ENCODE measurements around the gene KCNF1.

Gene KCNF1

DNA sequence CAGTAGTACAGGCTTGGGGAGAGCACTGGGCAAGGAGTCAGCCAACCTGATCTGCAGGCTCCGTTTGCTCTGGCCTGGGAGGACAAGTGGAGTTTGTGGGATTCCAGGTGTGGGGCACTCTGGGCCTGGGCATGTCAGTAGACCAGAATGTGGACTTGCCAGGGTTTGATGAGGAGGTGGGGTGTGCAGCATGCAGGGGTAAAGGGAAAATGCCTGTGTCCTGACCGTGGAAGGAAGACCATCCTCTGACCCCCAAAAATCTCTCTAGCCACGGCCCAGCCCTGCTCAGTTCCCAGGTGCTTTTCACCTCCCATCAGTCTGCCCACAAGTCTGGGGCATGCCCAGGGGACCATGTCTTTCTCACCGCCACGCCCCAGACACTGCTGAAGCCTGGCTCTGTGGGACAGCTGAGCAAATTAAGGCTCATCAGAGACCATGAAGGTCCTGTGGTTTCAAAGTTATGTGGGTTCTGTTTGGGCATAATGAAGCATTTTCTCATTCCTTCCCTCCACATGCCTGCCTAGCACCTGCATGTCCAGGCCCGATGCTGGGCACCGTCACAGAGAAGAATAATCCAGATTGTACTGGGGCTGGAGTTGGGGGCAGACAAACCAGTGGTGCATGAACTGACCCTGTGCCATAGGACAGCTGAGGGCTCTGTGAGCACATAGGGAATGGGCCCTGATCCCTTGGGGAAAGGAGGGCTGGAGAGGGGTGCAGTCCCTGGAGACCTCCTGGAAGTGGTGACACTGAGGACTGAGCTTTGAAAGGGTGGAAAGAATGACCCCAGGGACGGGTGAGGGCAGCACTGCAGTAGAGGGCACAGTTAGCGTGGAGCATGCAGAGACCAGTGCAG, 6.5 kb upstream of the KCNF1 start:
- DNase-seq, result no peak

DNA sequence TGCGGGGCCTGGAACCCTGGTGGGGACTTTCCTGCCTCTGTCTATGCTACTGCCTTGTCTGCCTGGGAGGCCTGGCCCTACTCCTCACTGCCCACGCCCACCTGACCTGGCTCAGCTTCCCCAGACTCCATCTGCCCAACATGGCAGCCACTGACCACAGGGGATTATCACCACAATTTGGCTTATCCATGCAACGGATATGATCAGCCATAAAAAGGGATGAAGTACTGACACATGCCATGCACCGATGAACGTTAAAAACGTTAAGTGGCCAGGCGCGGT, 5.9 kb upstream of the KCNF1 start:
- no peak for DNase-seq

DNA sequence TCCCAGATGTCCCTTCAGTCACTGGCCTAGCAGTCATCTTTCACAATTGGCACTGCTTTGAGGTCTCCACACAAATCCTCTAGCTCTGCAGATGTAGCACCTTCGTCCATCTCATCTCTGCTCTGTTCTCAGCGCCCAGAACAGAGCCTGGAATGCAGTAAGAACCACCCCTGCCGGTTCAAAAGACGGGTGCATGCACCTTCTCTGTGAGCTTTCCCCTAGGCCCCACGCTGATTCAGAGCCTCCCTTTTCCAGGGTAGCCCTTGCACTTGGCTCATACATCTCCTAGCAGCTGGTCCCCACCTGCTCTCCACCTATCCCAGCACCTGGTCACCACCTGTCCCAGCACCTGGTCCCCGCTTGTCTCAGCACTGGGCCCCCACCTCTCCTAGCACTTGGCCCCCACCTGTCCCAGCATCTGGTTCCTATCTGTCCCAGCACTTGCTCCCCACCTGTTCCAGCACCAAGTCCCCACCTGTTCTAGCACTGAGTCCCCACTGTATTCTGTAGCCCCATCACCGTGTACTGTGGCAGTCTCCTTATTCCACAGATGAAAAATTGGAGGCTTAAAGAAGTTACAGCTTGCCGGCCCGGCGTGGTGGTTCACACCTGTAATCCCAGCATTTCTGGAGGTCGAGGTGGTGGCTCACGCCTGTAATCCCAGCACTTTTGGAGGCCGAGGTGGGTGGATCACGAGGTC, 4.7 kb upstream of the KCNF1 start:
- no peak for DNase-seq

DNA sequence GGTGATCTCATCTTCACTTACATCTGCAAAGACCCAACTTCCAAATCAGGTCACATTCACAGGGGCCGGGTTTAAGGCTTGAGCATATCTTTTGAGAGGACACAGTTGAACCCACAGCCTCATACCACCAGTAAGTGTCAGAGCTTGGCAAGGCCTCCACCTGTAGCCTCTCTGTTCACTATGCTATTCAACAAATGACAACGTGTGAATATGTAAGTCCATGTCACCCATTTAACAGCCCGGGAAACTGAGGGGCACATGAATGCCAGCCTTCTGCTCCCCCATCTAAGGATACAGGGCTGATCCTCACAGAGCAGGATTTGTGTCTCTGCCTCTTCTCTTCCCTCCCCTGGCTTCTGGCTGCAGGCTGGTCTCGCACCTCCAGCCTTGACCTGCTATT, 3.5 kb upstream of the KCNF1 start:
- DNase-seq, result no peak

DNA sequence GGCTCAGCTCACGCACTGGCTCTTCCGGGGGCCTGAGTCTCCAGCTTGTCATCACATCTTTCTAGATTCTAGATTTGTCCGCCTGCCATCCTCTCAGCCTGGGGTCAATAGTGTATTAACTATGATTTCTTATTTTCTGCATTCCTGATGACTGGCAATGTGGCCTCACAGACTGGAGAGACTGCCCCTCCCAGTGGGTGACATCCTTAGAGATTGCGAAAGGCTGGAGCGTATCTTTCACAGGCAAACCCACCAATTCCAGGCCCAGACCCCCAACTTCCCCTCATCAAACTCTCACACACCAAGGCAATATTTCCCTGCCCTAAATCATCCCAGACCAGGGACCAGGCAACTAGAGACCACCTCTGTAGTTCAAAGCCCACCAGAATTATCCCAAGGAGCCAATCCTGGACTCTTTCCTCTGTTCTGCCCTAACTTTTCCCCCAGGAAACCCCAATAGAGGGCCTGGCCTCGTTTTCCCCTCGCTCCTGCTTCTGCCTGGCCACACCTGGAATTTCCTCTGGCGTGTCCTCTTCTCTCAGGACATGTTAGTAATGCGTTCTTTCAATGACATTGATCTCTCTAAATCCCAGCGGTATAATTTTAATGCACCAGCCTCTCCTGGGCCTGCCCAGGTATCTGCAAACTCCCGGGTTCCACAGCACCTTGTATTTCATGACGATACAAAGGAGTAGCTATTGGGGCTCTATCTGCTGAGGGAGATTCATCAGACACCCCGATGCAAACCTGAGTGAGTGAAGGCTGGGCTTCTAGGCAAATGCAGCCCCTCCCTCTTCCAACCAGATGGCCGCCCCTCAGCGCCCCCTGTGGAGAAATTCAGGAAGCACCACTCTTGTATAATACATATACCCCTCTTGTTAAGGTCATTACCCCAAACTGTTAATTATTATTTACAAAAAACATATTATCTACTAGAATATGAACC, 2.4 kb upstream of the KCNF1 start:
- peak; percentile 24 for DNase-seq

DNA sequence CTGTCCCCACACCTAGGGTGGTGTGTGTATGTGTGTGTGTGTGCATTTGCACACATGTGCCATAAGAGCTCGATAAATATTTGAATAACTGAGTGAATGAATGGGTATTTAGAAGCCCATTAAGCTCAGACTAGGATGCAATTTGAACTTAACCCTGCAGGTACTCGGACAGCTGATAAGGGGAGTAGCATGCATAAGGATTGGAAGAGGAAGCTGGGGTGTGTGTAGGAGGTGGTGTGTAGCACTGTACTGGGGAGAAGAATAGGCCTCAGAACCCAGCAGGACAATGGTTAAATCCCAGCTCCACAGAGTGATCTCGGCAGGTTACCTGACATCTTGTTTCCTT, 1.8 kb upstream of the KCNF1 start:
- no peak for DNase-seq

DNA sequence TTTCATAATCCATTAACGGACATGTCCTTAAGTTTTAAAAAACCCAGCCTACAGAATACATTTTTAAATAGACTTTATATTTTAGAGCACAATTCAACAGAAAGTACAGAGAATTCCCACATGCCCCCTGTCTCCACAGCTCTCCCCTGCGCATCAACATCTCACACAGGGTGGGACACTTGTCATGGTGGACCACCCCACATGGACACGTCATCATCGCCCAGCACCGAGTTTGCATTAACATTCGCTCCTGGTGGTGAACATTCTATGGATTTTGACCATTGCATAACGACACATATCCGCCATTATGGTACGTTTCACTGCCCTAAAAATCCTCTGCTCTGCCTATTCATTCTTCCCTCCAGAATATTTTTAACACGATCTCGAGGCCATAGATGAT, 1.1 kb upstream of the KCNF1 start:
- DNase-seq, result no peak

DNA sequence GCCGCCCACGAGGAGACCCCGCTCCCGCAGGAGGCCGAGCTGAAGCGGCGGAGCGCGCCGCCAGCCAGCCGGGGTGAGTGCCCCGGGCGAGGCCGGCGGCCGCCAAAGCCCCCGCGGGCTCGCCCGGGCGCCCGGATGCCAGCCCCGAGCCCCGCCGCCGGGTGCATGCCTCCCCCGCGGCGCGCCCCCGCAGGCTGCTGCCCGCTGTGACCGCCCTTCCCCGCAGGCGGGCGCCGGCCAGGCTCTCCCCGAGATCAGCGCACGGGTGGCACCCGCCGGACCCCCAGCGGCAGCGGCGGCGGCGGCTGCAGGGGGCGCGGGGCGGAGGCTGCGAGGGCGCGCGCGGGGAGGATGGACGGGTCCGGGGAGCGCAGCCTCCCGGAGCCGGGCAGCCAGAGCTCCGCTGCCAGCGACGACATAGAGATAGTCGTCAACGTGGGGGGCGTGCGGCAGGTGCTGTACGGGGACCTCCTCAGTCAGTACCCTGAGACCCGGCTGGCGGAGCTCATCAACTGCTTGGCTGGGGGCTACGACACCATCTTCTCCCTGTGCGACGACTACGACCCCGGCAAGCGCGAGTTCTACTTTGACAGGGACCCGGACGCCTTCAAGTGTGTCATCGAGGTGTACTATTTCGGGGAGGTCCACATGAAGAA, 470 bp downstream of the KCNF1 start:
- no peak for DNase-seq

DNA sequence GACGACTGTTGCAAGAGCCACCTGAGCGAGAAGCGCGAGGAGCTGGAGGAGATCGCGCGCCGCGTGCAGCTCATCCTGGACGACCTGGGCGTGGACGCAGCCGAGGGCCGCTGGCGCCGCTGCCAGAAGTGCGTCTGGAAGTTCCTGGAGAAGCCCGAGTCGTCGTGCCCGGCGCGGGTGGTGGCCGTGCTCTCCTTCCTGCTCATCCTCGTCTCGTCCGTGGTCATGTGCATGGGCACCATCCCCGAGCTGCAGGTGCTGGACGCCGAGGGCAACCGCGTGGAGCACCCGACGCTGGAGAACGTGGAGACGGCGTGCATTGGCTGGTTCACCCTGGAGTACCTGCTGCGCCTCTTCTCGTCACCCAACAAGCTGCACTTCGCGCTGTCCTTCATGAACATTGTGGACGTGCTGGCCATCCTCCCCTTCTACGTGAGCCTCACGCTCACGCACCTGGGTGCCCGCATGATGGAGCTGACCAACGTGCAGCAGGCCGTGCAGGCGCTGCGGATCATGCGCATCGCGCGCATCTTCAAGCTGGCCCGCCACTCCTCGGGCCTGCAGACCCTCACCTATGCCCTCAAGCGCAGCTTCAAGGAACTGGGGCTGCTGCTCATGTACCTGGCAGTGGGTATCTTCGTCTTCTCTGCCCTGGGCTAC, 1.2 kb downstream of the KCNF1 start:
- no peak for DNase-seq

DNA sequence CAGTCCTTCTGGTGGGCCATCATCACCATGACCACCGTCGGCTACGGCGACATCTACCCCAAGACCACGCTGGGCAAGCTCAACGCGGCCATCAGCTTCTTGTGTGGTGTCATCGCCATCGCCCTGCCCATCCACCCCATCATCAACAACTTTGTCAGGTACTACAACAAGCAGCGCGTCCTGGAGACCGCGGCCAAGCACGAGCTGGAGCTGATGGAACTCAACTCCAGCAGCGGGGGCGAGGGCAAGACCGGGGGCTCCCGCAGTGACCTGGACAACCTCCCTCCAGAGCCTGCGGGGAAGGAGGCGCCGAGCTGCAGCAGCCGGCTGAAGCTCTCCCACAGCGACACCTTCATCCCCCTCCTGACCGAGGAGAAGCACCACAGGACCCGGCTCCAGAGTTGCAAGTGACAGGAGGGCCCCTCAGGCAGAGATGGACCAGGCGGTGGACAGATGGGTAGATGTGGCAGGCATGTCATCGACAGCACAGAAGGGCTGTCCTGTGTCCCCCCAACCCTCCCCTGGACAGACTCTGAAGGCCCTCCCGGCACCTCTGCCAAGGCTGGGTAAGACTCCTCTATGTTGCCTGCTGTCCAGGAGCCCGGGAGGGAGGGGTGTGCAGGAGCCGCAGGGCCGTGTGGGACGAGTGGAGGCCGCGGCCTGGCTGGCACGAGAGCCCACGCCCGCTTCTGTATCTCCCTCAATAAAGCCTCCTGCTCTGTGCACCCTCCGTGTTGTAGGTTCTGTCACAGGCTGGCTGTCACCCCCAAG, 2.0 kb downstream of the KCNF1 start:
- DNase-seq, result no peak

DNA sequence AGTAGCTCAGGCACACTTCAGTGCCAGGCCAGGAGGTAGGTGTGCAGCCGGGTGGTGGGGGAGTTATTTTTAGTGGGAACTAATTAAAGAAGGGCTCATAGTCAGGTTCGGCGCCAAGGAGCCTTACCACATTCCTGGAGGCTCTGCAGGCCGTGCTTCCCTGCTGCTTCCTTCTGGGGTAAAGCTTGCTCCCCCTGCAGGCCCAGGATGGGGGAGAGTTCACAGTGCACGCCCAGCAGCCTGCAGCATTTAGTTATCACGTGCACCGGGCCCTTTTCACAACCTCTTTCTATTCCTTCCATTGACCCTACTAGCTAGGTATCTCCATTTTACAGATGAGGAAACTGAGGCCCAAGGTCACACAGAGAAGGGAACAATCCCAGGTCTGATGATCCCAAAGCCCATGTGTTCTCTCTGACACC, 2.5 kb downstream of the KCNF1 start:
- DNase-seq, result no peak

DNA sequence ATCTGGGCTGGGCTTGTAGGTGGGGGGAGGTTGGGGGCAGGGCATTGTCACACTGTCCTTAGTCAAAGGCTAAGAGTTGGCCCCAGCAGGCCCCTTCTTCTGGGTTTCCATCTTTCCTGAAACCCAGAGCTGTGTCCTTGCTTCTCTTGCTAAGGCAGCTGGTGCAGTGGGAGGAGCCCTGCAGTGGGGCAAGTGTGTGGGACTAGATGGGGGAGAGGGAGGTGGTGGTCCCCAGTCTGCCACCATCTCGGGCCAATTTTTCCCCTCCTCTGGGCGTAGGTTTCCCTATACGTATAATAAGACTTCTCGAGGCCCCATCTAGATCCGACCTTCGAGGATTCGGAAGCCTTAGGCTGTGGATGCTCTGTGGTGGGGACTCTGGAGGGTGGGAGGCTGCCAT, 3.5 kb downstream of the KCNF1 start:
- no peak for DNase-seq

DNA sequence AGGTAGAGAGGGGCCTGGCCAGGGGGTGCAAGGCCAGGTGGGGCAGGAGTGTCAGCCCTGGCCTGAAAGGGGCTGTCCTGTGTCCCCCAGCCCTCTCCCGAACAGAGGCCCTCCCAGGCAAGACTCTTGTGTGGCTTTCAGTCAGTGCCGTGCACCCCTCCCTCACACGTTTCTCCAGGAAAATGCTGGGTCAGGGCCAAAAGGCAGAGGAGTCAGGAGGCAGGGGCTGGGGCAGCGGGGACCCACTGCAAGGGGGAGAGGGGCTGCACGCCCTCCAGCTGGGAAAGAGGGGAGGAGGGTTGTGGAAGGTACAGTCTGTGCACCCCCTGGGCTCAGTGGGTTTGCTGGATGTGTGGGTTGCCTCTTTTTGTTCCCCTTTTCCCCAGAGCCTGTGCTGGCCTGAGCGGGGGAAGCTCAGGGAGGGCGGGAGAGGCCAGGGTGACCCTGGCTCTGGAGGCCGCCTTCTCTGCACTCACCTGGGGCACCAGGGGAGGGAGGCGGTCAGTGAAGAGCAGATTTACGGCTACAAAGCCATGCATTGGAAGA, 4.1 kb downstream of the KCNF1 start:
- no peak for DNase-seq

DNA sequence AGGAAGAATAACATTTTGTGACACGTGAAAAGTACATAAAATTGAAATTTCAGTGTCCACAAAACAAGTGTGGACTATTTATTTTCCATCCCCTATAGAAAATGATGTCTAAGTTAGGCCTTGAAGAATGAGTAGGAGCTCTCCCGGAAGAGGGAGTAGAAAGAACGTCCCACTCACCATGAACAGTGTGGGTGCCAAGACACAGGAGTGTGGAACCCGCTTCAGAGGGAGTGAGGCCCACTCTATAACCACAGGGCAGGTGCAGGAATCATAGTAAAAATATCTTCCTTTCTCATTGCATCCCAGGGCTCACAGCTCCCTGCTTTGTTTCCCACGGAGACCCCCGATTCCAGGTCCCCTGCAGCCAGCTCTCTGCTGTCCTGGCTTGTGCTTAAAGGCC, 5.2 kb downstream of the KCNF1 start:
- DNase-seq, result no peak

DNA sequence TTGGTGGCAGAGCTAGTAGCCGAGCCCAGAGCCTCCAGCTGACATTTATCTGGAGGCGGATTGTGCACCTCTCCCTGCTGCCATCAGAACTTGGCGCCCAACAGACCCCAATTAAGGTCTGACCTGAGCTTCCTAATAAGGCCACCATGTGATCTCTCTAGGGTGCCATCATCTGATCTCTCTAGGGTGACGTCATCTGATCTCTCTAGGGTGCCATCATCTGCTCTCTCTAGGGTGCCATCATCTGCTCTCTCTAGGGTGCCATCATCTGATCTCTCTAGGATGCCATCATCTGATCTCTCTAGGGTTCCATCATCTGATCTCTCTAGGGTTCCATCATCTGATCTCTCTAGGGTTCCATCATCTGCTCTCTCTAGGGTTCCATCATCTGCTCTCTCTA, 6.2 kb downstream of the KCNF1 start:
- DNase-seq, result no peak

DNA sequence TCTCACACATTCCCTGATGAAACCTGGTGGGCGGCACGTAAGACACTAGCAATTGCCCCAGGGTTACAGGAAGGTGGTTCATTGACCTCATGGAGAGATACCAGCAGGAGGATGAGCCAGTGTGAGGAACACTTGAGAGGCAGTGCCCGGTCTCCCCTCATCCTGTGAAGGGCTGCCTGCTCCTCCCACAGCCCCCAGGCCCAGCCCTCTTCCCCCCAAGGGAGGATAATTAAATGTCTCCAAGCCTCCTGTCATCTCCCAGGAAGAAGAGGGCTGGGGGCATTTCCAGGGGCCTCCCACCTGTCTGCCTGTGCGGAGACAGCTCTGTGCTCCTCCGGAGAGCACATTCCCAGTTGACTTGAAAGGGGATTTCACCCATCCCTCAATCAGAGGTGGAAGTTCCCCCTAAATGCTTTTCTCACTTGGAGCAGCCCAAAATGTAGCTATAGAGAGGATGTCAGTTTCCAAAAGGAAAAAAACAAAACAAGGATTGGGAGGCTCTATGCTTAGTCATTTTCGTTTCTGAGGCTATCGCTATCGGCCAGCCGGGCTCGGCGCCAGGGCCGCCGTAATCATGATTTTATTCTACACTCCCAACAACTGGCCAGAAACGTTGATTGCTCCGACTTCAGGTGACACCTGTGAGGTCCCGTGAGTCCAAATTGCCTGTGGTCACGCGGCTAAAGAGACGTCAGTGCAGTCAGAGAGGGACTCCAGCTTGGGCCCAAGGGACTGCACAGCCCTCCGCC, 7.1 kb downstream of the KCNF1 start:
- no peak for DNase-seq

DNA sequence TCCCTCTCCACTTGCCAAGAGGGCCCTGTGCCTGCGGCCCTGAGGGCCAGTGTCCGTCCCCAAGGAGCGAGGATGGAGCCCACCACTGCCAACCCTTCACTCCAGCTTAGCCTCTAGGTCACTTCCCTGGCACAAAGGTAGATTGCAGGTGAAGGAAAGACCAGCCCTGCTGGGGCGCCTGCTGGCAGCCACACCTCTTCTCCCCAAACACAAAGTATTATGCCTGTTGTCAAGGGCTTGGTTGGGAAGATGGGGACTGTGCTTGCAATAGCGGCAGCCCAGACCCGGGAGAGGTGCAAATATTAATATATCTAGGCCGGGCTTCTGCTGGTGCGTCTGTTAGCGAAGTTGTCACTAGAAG, 7.7 kb downstream of the KCNF1 start:
- no peak for DNase-seq

DNA sequence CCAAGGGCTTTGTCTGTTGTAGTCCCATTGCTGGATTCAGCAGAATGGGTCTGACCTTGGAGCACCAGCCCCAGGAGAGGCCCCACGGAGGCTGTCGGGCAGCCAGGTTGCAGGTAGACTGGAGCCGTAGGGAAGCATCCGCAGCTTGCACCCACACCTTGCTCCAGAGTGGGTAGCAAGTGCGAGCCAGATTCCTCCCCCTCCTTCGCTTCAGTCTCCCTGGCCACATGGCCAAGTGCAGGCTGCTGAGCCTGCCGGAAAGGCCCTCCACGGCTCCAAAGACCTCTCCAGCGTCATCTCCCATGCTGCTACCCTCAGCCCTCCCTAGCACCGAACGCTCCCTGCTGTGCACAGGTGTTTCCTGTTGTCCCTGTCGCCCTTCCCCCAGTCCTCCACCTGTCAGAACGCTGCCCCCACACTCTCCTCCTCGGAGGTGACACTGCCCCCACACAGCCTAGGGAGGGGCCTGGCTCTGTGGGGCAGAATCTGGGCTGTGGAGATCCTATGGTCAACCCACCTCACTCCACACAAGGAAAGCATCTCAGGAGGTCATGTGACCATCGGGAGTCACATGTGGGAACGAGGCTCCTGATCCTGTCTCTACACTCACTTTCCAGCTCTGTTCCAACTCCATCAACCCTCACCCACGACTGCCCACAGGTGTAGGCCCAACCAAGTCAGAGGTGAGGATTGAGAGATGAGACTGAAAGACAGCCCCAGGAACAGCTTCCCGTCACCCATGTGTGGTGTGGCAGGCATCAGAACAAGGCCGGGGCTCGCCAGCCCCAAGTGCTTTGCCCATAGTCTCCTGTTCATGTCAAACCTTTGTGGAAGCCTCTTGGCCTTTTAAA, 8.3 kb downstream of the KCNF1 start:
- DNase-seq, result no peak

DNA sequence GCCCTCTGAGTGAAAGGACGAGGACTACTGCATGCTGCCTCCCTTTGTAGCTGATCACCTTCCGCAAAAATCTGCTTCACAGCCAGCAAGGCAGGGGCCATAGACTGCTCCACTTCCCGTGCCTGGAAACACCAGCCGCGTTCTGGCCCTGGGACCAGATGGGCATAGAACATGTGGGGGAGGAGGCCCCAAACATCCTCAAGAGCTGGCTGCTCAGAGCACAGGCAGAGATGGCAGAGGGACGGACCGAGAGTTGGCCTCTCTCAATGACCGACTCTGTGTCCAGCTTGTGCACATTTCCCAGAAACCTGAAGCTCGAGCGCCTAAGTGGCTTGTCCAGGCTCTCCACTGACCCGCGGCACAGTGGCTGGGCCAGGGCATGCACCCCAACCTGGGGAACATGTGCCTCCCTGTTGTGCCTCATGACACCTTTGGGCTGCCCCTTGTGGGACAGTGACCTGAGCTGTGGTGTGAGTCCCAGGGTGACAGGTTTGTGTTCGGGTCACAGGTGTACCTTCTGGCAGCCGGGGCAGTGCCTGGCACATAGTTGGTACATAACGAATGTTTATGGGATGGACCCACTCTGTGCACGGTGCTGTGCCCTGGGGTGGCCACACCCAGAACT, 9.1 kb downstream of the KCNF1 start:
- no peak for DNase-seq
